ENCODE measurements around the gene CCDC24. TPM values are rescaled to one million over a fixed set of nuclear protein-coding genes. Genes with fewer than 3 reads are reported as not detected.
A peak's percentile ranks its signal among the peaks of the same experiment; 100 is the strongest.

The CCDC24 gene
- total RNA-seq, 1 experiment from 2014 or later = 24.4 TPM

DNA sequence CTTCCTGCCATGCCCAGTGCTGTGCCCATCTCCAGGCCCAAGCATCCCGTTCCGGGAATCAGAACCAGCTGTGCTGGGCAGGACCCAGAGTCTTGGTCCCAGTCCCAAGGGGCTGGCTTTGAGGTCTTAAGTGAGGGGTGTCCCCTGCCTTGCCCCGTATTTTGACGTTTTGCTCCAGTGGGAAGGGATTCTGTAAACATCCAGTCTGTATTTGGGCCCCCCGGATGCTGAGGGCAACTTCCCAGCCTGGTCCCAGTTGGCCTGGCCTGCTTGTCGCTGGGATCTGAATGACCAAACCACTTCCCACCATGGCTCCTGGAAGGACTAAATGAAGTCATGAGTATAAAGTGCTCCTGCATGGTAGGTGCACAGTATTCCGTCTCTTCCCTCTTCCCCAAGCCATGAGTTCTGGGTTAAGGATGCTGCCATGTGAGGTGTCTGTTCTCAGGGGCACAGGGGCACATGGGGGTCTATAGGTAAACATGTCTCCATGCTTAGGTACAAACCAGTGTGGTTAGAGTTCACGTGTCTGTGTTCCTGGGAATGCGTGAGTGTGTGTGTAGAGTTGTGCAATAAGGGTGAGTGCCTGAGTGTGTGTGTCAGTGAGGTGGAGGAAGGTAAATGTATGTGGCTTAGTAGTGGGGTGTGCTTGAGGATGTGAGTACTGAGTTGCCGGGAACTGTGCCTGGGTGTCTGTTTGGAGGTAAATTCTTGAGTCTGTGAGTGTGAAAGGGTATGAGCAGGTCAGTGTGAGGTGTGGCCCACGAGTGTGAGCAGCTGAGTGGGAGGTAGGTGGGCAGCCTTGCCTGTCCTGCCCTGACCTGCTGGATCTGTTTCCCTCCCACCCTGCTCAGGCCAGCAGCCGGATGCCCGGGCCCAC, 10.9 kb upstream of the CCDC24 start:
- H3K9me3 ChIP-seq (ENCODE audit: control insufficient read depth, insufficient read depth, low read depth, low read length) = no peaks in the 10 kb centered on the region
- POLR2A ChIA-PET = no interaction called here
- peaks cover 35% of the 10 kb centered on the region for H3K4me1 ChIP-seq (ENCODE audit: control insufficient read depth, insufficient read depth, low read length)
- intact Hi-C loops (cut with micrococcal nuclease; ENCODE audit: unreplicated experiment) = no loop called here
- H3K27ac ChIP-seq (ENCODE audit: low read length) = peak overlapping the region; percentile 89
- in situ Hi-C loops (cut with HindIII; ENCODE audit: low pct_unique_long_range_greater_than_20kb, low sequenced_read_pairs) = no loop called here
- H3K36me3 ChIP-seq (ENCODE audit: control insufficient read depth, insufficient read depth, low read length) = peaks cover 5% of the 10 kb centered on the region; the same call in 1 of the 2 replicates
- no peaks in the 10 kb centered on the region for H3K27me3 ChIP-seq (ENCODE audit: control insufficient read depth, insufficient read depth, low read length)
- TF ChIP-seq SIN3A (IDR thresholded peaks at IDR 0.05; ENCODE audit: borderline replicate concordance, insufficient read depth, low read depth, low read length) (no peak), POLR2AphosphoS5 (IDR thresholded peaks at IDR 0.05; ENCODE audit: low read depth, low read length) (no peak), TCF7L2 (IDR thresholded peaks at IDR 0.05; ENCODE audit: low read depth, low read length) (no peak)
- TF ChIP-seq, protein P1, sequence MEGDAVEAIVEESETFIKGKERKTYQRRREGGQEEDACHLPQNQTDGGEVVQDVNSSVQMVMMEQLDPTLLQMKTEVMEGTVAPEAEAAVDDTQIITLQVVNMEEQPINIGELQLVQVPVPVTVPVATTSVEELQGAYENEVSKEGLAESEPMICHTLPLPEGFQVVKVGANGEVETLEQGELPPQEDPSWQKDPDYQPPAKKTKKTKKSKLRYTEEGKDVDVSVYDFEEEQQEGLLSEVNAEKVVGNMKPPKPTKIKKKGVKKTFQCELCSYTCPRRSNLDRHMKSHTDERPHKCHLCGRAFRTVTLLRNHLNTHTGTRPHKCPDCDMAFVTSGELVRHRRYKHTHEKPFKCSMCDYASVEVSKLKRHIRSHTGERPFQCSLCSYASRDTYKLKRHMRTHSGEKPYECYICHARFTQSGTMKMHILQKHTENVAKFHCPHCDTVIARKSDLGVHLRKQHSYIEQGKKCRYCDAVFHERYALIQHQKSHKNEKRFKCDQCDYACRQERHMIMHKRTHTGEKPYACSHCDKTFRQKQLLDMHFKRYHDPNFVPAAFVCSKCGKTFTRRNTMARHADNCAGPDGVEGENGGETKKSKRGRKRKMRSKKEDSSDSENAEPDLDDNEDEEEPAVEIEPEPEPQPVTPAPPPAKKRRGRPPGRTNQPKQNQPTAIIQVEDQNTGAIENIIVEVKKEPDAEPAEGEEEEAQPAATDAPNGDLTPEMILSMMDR (IDR thresholded peaks at IDR 0.05) = no peak
- TF ChIP-seq, protein P2, sequence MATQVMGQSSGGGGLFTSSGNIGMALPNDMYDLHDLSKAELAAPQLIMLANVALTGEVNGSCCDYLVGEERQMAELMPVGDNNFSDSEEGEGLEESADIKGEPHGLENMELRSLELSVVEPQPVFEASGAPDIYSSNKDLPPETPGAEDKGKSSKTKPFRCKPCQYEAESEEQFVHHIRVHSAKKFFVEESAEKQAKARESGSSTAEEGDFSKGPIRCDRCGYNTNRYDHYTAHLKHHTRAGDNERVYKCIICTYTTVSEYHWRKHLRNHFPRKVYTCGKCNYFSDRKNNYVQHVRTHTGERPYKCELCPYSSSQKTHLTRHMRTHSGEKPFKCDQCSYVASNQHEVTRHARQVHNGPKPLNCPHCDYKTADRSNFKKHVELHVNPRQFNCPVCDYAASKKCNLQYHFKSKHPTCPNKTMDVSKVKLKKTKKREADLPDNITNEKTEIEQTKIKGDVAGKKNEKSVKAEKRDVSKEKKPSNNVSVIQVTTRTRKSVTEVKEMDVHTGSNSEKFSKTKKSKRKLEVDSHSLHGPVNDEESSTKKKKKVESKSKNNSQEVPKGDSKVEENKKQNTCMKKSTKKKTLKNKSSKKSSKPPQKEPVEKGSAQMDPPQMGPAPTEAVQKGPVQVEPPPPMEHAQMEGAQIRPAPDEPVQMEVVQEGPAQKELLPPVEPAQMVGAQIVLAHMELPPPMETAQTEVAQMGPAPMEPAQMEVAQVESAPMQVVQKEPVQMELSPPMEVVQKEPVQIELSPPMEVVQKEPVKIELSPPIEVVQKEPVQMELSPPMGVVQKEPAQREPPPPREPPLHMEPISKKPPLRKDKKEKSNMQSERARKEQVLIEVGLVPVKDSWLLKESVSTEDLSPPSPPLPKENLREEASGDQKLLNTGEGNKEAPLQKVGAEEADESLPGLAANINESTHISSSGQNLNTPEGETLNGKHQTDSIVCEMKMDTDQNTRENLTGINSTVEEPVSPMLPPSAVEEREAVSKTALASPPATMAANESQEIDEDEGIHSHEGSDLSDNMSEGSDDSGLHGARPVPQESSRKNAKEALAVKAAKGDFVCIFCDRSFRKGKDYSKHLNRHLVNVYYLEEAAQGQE (IDR thresholded peaks at IDR 0.05; ENCODE audit: insufficient read depth in 1 of 2, low read depth in 2 of 2, low read length in 1 of 2) = no peak
- BruUV-seq (replicated peaks) = no TSS peak
- H3K4me3 ChIP-seq (ENCODE audit: low read depth in 2 of 2, low read length in 2 of 2) = peak overlapping the region; percentile 63 to 75
- DNase-seq (ENCODE audit: low read depth, low spot score) (no peak), ATAC-seq (no peak)
- CTCF ChIA-PET = no interaction called here

DNA sequence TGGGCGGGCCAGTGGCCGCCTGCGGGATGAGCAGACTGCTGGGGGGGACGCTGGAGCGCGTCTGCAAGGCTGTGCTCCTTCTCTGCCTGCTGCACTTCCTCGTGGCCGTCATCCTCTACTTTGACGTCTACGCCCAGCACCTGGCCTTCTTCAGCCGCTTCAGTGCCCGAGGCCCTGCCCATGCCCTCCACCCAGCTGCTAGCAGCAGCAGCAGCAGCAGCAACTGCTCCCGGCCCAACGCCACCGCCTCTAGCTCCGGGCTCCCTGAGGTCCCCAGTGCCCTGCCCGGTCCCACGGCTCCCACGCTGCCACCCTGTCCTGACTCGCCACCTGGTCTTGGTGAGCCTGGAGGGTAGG, 10.3 kb upstream of the CCDC24 start:
- no peak overlapping the region for H3K4me3 ChIP-seq (ENCODE audit: low read depth in 2 of 2, low read length in 2 of 2)
- CTCF ChIA-PET = no interaction called here
- intact Hi-C loops (cut with micrococcal nuclease; ENCODE audit: unreplicated experiment) = no loop called here

More for the DNA sequence above, 10.3 kb upstream of the CCDC24 start:
- Histone ChIP-seq H3K27me3 (ENCODE audit: control insufficient read depth, insufficient read depth, low read length) (no peaks in the 10 kb centered on the region), H3K4me1 (ENCODE audit: control insufficient read depth, insufficient read depth, low read length) (peaks cover 30% of the 10 kb centered on the region), H3K9me3 (ENCODE audit: control insufficient read depth, insufficient read depth, low read depth, low read length) (no peaks in the 10 kb centered on the region), H3K27ac (ENCODE audit: low read length) (no peak overlapping the region), H3K36me3 (ENCODE audit: control insufficient read depth, insufficient read depth, low read length) (peaks cover 6% of the 10 kb centered on the region; the same call in 1 of the 2 replicates)
- DNase-seq (ENCODE audit: low read depth, low spot score) (no peak), ATAC-seq (no peak)
- TF ChIP-seq TCF7L2 (IDR thresholded peaks at IDR 0.05; ENCODE audit: low read depth, low read length) = no peak
- TF ChIP-seq, protein P1 (IDR thresholded peaks at IDR 0.05) = no peak
- TF ChIP-seq, protein P2 (IDR thresholded peaks at IDR 0.05; ENCODE audit: insufficient read depth in 1 of 2, low read depth in 2 of 2, low read length in 1 of 2) = no peak
- TF ChIP-seq POLR2AphosphoS5 (IDR thresholded peaks at IDR 0.05; ENCODE audit: low read depth, low read length) = no peak
- TF ChIP-seq SIN3A (IDR thresholded peaks at IDR 0.05; ENCODE audit: borderline replicate concordance, insufficient read depth, low read depth, low read length) = no peak
- in situ Hi-C loops (cut with HindIII; ENCODE audit: low pct_unique_long_range_greater_than_20kb, low sequenced_read_pairs) = no loop called here
- no TSS peak for BruUV-seq (replicated peaks)
- POLR2A ChIA-PET = no interaction called here

Measured in Panc1 (cell line).